ENCODE results near the gene TMEM170A. TPM values are rescaled to one million over a fixed set of nuclear protein-coding genes. Genes with fewer than 3 reads are reported as not detected.

The TMEM170A gene
- total RNA-seq, 1 donor from 2014 or later, result 30.6 TPM

DNA sequence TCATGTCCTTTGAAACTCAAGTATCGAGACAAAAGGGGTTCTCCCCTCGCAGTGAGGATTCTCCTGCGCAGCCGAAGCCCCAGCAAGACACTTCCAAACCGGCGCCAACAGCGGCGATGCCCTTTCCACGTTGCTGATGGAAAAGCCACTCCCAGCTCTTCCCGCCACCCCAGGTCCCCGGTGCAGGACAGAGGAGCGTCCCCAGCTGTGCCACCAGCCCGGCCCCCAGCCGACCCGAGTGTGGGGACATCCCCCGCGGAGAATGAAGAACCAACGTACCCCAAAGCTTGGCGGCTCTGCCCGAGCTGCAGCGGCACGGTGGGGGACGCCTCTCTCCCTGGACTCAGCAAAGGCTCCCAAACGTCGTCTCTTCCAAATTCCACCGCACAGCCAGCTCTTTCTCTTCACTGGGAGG, 30.2 kb upstream of the TMEM170A start:
- H3K4me3 Mint-ChIP-seq (ENCODE audit: unreplicated experiment), result peak overlapping the region; percentile 88
- TF ChIP-seq, protein P1, sequence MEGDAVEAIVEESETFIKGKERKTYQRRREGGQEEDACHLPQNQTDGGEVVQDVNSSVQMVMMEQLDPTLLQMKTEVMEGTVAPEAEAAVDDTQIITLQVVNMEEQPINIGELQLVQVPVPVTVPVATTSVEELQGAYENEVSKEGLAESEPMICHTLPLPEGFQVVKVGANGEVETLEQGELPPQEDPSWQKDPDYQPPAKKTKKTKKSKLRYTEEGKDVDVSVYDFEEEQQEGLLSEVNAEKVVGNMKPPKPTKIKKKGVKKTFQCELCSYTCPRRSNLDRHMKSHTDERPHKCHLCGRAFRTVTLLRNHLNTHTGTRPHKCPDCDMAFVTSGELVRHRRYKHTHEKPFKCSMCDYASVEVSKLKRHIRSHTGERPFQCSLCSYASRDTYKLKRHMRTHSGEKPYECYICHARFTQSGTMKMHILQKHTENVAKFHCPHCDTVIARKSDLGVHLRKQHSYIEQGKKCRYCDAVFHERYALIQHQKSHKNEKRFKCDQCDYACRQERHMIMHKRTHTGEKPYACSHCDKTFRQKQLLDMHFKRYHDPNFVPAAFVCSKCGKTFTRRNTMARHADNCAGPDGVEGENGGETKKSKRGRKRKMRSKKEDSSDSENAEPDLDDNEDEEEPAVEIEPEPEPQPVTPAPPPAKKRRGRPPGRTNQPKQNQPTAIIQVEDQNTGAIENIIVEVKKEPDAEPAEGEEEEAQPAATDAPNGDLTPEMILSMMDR (IDR thresholded peaks at IDR 0.05; ENCODE audit: partially characterized antibody, unreplicated experiment), result no peak
- peak; percentile 38 for DNase-seq
- H3K27ac Mint-ChIP-seq (ENCODE audit: unreplicated experiment), result no peak overlapping the region
- peaks cover 14% of the 10 kb centered on the region for H3K4me1 Mint-ChIP-seq (ENCODE audit: low read depth, unreplicated experiment)
- no peaks in the 10 kb centered on the region for H3K9me3 Mint-ChIP-seq (ENCODE audit: unreplicated experiment)
- H3K36me3 Mint-ChIP-seq (ENCODE audit: unreplicated experiment), result no peaks in the 10 kb centered on the region
- H3K27me3 Mint-ChIP-seq (ENCODE audit: unreplicated experiment), result peaks cover 5% of the 10 kb centered on the region

DNA sequence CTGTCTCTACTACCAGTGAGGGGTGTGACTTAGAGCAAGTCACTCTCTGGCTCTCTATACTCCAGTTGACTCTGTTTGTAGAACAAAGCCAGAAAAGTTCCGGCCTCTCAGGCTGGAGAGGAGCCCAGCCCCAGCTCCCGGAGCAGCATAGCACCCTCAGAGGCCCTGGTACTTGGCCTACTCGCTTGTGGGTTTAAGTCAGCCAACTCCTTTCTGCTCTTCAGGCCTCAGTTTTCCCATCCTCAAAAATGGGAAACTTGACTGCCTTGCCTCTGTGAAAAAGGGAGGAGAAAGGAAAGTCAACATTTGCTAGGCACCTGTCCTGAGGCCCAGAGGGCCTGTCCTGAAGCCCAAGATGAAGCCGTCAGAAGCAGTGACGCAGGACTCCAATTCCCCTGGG, 29.7 kb upstream of the TMEM170A start:
- H3K4me1 Mint-ChIP-seq (ENCODE audit: low read depth, unreplicated experiment), result peaks cover 14% of the 10 kb centered on the region
- H3K4me3 Mint-ChIP-seq (ENCODE audit: unreplicated experiment), result peak overlapping the region; percentile 88
- DNase-seq, result no peak
- H3K27me3 Mint-ChIP-seq (ENCODE audit: unreplicated experiment), result peaks cover 5% of the 10 kb centered on the region
- no peaks in the 10 kb centered on the region for H3K9me3 Mint-ChIP-seq (ENCODE audit: unreplicated experiment)
- no peaks in the 10 kb centered on the region for H3K36me3 Mint-ChIP-seq (ENCODE audit: unreplicated experiment)
- TF ChIP-seq, protein P1 (IDR thresholded peaks at IDR 0.05; ENCODE audit: partially characterized antibody, unreplicated experiment), result no peak
- H3K27ac Mint-ChIP-seq (ENCODE audit: unreplicated experiment), result no peak overlapping the region

DNA sequence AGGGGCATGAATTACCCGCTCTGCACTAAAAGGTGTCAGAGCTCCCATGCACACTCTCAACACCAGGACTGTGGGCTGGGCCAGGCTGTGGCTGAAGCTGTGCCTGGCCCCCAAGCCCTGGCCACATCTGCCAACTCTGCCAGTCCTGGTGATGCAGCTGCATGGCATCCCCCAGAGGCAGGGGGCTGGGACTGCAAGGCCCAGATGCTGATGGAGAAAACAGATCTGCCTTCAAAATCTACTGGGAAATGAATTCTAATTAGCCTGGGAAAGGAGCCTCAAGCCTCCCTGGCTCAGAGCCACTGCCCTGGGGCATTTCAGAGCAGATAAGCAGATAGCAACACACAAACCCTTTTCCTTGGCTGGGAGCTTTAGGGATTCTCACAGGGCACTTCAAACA, 27.4 kb upstream of the TMEM170A start:
- Mint-ChIP-seq H3K27ac (ENCODE audit: unreplicated experiment) (peak overlapping the region; percentile 38), H3K4me3 (ENCODE audit: unreplicated experiment) (no peak overlapping the region), H3K4me1 (ENCODE audit: low read depth, unreplicated experiment) (peaks cover 14% of the 10 kb centered on the region), H3K9me3 (ENCODE audit: unreplicated experiment) (peaks cover 2% of the 10 kb centered on the region), H3K36me3 (ENCODE audit: unreplicated experiment) (no peaks in the 10 kb centered on the region), H3K27me3 (ENCODE audit: unreplicated experiment) (peaks cover 5% of the 10 kb centered on the region)
- TF ChIP-seq, protein P1 (IDR thresholded peaks at IDR 0.05; ENCODE audit: partially characterized antibody, unreplicated experiment), result peak; percentile 26
- peak; percentile 82 for DNase-seq

DNA sequence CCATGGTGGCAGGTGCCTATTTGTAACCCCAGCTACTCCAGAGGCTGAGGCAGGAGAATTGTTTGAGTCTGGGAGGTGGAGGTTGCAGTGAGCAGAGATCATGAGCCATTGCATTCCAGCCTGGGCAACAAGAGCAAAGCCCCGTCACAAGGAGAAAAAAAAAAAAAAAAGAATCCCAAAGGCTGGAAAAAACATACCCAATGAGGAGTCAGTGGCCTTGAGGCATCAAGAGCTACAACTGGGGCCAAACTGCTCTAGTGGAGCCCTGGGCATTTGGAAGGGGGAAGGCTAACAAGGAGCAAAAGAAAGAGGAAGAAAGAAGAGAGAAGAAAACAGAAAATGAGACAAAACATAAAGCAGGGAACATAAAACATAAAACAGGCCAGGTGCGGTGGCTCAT, 23.8 kb upstream of the TMEM170A start:
- Mint-ChIP-seq H3K27ac (ENCODE audit: unreplicated experiment) (no peak overlapping the region), H3K9me3 (ENCODE audit: unreplicated experiment) (peaks cover 8% of the 10 kb centered on the region), H3K36me3 (ENCODE audit: unreplicated experiment) (no peaks in the 10 kb centered on the region), H3K4me3 (ENCODE audit: unreplicated experiment) (no peak overlapping the region), H3K27me3 (ENCODE audit: unreplicated experiment) (no peaks in the 10 kb centered on the region), H3K4me1 (ENCODE audit: low read depth, unreplicated experiment) (peaks cover 14% of the 10 kb centered on the region)
- DNase-seq, result no peak
- TF ChIP-seq, protein P1 (IDR thresholded peaks at IDR 0.05; ENCODE audit: partially characterized antibody, unreplicated experiment), result no peak

DNA sequence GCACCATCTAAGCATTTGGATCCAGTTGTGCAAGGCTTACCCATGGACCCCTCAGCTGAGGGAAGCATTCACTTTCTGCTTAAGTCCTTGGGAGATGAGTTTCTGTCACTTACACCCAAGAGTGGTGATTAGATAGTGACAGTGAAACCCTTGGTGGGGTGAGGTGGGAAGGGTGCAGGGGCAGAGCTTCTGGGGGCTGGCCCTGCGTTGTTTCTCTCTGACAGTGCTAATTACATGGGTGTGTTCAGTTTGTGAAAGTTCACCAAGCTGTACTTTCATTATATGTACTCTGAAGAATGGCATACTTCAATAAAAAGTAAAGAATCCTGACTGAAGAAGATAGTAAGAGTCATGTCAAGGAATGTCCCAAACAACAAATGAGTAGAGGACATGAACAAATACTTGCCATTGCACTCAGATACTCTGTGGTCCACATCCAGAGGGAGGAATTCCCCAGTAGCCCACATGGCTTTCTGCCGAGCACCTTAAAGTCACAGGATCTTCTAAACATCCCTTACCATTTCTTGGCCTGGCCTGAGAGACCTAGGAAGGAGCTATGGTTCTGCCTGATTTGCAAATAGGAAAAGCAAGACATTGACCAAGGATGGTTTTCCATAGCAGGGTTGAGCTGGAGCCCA, 22.3 kb upstream of the TMEM170A start:
- no peak overlapping the region for H3K27ac Mint-ChIP-seq (ENCODE audit: unreplicated experiment)
- H3K4me3 Mint-ChIP-seq (ENCODE audit: unreplicated experiment), result no peak overlapping the region
- no peaks in the 10 kb centered on the region for H3K36me3 Mint-ChIP-seq (ENCODE audit: unreplicated experiment)
- H3K27me3 Mint-ChIP-seq (ENCODE audit: unreplicated experiment), result no peaks in the 10 kb centered on the region
- H3K9me3 Mint-ChIP-seq (ENCODE audit: unreplicated experiment), result peaks cover 8% of the 10 kb centered on the region
- peaks cover 9% of the 10 kb centered on the region for H3K4me1 Mint-ChIP-seq (ENCODE audit: low read depth, unreplicated experiment)
- TF ChIP-seq, protein P1 (IDR thresholded peaks at IDR 0.05; ENCODE audit: partially characterized antibody, unreplicated experiment), result no peak
- DNase-seq, result no peak
